HepG2 (cell line): Measurements from ENCODE around the gene PIP5K1C. TPM values are rescaled to one million over a fixed set of nuclear protein-coding genes. Genes with fewer than 3 reads are reported as not detected.

Source experiments
- ATAC-seq: fragments of 200-7000 bp; cut with Tn5 transposase; 3 replicates; pipeline ENCODE4 v1.9.1; 2020; ENCODE audit warnings: mild to moderate bottlenecking, moderate library complexity
- BruUV-seq: library from RNA; stranded (reverse); fragments of 400-500 nt; replicated peaks from 2 replicates; lab custom pipeline; 2021; lab: Mats Ljungman, UMichigan
- CTCF ChIA-PET: fragments of 300-600 bp; formaldehyde crosslinking; extraction: SDS; loops from one replicate; lab custom pipeline; 2021; ENCODE audit warnings: low total read pairs, inconsistent platforms, low intra/inter-chr PET ratio; lab: Yijun Ruan, JAX
- POLR2A ChIA-PET: fragments of 350-600 bp; sonication (Branson Sonifier 250); formaldehyde crosslinking; loops from one replicate; lab custom pipeline; 2020; ENCODE audit warnings: antibody characterized with exemption, inconsistent platforms; lab: Yijun Ruan, JAX
- DNase-seq: peaks from one replicate; pipeline ENCODE4 v3.0.0-alpha.2; 2015; ENCODE audit warnings: low spot score
- FAIRE-seq: peaks from 3 replicates; lab custom pipeline; 2011; peaks lifted over from hg19 to GRCh38; lab: Jason Lieb, UNC
- H2AFZ ChIP-seq: one replicate; pipeline ENCODE4 v1.6.1; 2011; ENCODE audit warnings: low read length, inconsistent platforms
- H3K27ac ChIP-seq: fragments of 300-600 bp; 3 replicates; pipeline ENCODE4 v1.8.0; 2011; ENCODE audit warnings: mixed run types, mild to moderate bottlenecking, mixed read lengths, low read length, inconsistent platforms; ENCODE audit not compliant: insufficient read depth; ENCODE audit errors: extremely low read length
- H3K27me3 ChIP-seq, 2 experiments: fragments of 200-600 bp in 1 of 2; 2 replicates in 1 of 2; 3 replicates in 1 of 2; pipeline versions ENCODE4 v1.6.0 to v1.8.0; 2011; ENCODE audit warnings: low read length in 2 of 2, mild to moderate bottlenecking in 2 of 2, moderate library complexity in 2 of 2, inconsistent platforms in 1 of 2; ENCODE audit not compliant: insufficient read depth in 2 of 2, control insufficient read depth in 1 of 2
- H3K36me3 ChIP-seq, 2 experiments: fragments of 200-600 bp in 1 of 2; replicated peaks in 1 of 2; 2 replicates in 1 of 2; 3 replicates in 1 of 2; pipeline versions ENCODE4 v1.5.1 to v1.8.0; 2011; ENCODE audit warnings: low read length in 2 of 2, inconsistent platforms in 1 of 2; ENCODE audit not compliant: insufficient read depth in 2 of 2, control insufficient read depth in 1 of 2
- H3K4me1 ChIP-seq: 2 replicates; pipeline ENCODE4 v1.5.1; 2012; ENCODE audit warnings: low read length, inconsistent platforms; ENCODE audit not compliant: insufficient read depth
- H3K4me2 ChIP-seq: 2 replicates; pipeline ENCODE4 v1.6.0; 2011; ENCODE audit warnings: low read depth, low read length, inconsistent platforms
- H3K4me3 ChIP-seq, 3 experiments: fragments of 200-600 bp in 1 of 3; sonication (generic), shearing (Covaris generic) in 1 of 3; replicated peaks in 1 of 3; 2 replicates each; pipeline ENCODE4 v1.5.1; 2011 to 2016; ENCODE audit warnings: low read length in 3 of 3, inconsistent platforms in 2 of 3, low read depth in 2 of 3, mild to moderate bottlenecking in 2 of 3, control low read depth in 1 of 3, mixed read lengths in 1 of 3; ENCODE audit not compliant: insufficient read depth in 1 of 3
- H3K79me2 ChIP-seq: one replicate; pipeline ENCODE4 v1.6.1; 2011; ENCODE audit warnings: low read length, inconsistent platforms; ENCODE audit not compliant: insufficient read depth
- H3K9ac ChIP-seq: 2 replicates; pipeline ENCODE4 v1.6.0; 2011; ENCODE audit warnings: mild to moderate bottlenecking, low read depth, low read length, inconsistent platforms; ENCODE audit not compliant: insufficient read depth
- H3K9me3 ChIP-seq: 2 replicates; pipeline ENCODE4 v1.5.1; 2012; ENCODE audit warnings: mild to moderate bottlenecking, low read length
- H4K20me1 ChIP-seq: 2 replicates; pipeline ENCODE4 v1.6.0; 2011; ENCODE audit warnings: inconsistent platforms, mild to moderate bottlenecking, low read length, moderate library complexity; ENCODE audit not compliant: insufficient read depth
- HES4 ChIP-seq: sonication (generic); formaldehyde crosslinking; IDR thresholded peaks from 2 replicates; pipeline ENCODE4 v1.9.0; 2021; ENCODE audit warnings: mild to moderate bottlenecking, missing genetic modification reagents, borderline replicate concordance
- NFKBIZ ChIP-seq: IDR thresholded peaks from 2 replicates; pipeline ENCODE4 v1.6.1; 2018; ENCODE audit warnings: missing genetic modification reagents, missing compliant biosample characterization
- PRMT3 ChIP-seq: sonication (generic); formaldehyde crosslinking; IDR thresholded peaks from 2 replicates; pipeline ENCODE4 v1.8.1; 2022; ENCODE audit warnings: low read depth, mild to moderate bottlenecking, moderate library complexity, missing genetic modification reagents, borderline replicate concordance
- ZNF274 ChIP-seq: sonication (generic); formaldehyde crosslinking; IDR thresholded peaks from 2 replicates; pipeline ENCODE4 v1.5.1; 2020; ENCODE audit warnings: mild to moderate bottlenecking, missing genetic modification reagents
- ZNF331 ChIP-seq: sonication (generic); formaldehyde crosslinking; IDR thresholded peaks from 2 replicates; pipeline ENCODE4 v1.4.0; 2020; ENCODE audit warnings: missing genetic modification reagents
- ZNF460 ChIP-seq: sonication (generic); formaldehyde crosslinking; IDR thresholded peaks from 2 replicates; pipeline ENCODE4 v1.5.1; 2020; ENCODE audit warnings: missing genetic modification reagents, mild to moderate bottlenecking, borderline replicate concordance
- ZSCAN12 ChIP-seq: sonication (generic); formaldehyde crosslinking; IDR thresholded peaks from 2 replicates; pipeline ENCODE4 v1.9.0; 2021; ENCODE audit warnings: mild to moderate bottlenecking, missing genetic modification reagents
- WGBS: methylation state at CpG from one replicate; pipeline ENCODE4 v1.1.6; 2017; ENCODE audit warnings: low lambda C conversion rate; 5-methylcytosine and 5-hydroxymethylcytosine counted together
- in situ Hi-C: cut with HindIII; loops from 2 replicates; pipeline ENCODE4 v1.10.0; 2017; ENCODE audit warnings: low pct_unique_long_range_greater_than_20kb; ENCODE audit not compliant: extremely low pct_ligation_motif_present
- intact Hi-C: fragments of 100-400 bp; cut with micrococcal nuclease; formaldehyde crosslinking; loops from one replicate; pipeline ENCODE4 v1.10.0; 2022; ENCODE audit not compliant: unreplicated experiment
- polyA plus RNA-seq, 8 experiments: library from polyadenylated mRNA; depleted of rRNA in 3 of 8; stranded (reverse) in 7 of 8; unstranded in 1 of 8; fragments of >200 nt; fragmentation: Illumina TruSeq in 4 of 8; extraction: Trizol in 4 of 8; gene quantifications; 2 replicates each; pipeline versions ENCODE4 v1.2.1 to v1.2.3, GENCODE V29; 2011 to 2016; ENCODE audit warnings: low read depth in 4 of 8, missing spikeins in 1 of 8, mixed read lengths in 1 of 8; ENCODE audit not compliant: insufficient read depth in 1 of 8
- total RNA-seq, 5 experiments: library from RNA; depleted of rRNA; stranded (reverse); fragments of >200 nt; fragmentation: Illumina TruSeq; extraction: Trizol; gene quantifications; 2 replicates each; pipeline ENCODE4 v1.2.3, GENCODE V29; 2016; ENCODE audit warnings: low read depth in 1 of 5
- TF ChIP-seq, protein P1 (sequence below): sonication (generic); formaldehyde crosslinking; IDR thresholded peaks from 2 replicates; pipeline ENCODE4 v1.4.0; 2020; ENCODE audit warnings: missing genetic modification reagents, mild to moderate bottlenecking, borderline replicate concordance
- TF ChIP-seq, protein P2 (sequence below): sonication (generic); formaldehyde crosslinking; conservative IDR thresholded peaks from 2 replicates; pipeline ENCODE4 v1.4.0; 2020; ENCODE audit warnings: missing genetic modification reagents
- TF ChIP-seq, protein P3 (sequence below): sonication (generic); formaldehyde crosslinking; IDR thresholded peaks from 2 replicates; pipeline ENCODE4 v1.4.0; 2020; ENCODE audit warnings: low read depth, mild to moderate bottlenecking, missing genetic modification reagents
- TF ChIP-seq, protein P4 (sequence below): sonication (generic); formaldehyde crosslinking; IDR thresholded peaks from 2 replicates; pipeline ENCODE4 v1.8.1; 2023; ENCODE audit warnings: mild to moderate bottlenecking, missing genetic modification reagents

The PIP5K1C gene
- total and polyA plus RNA-seq, 2 of the 13 experiments (the other 11 are each of a cell fraction or from before 2014, with no cell fraction given): 3.6 to 4.3 TPM

DNA sequence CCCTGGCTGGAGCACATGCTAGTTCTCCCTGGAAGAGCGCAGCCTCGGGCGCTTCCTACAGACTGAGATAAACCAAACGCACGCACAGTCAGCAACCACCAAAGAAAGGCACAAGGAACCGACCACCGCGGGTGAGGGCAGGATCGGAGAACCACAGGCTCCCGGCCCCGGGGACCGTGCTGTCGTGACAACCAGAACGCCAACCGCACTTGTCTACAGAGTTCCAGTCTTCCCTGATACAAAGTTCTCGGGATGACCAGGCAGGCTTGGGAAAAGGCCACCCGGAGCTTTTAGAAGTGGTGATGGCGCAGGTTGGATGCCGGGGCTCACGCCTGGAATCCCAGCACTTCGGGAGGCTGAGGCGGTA lies 40.5 kb downstream of the PIP5K1C start:
- Histone ChIP-seq H2AFZ (no peak overlapping the region), H3K27ac (no peak overlapping the region), H3K4me3 (no peak overlapping the region), H3K79me2 (no peaks in the 10 kb centered on the region), H3K36me3 (peaks cover 0 to 25% of the 10 kb centered on the region in 2 experiments; a peak in 4 of 5 replicates), H3K4me2 (no peak overlapping the region), H3K9me3 (no peaks in the 10 kb centered on the region), H3K27me3 (no peaks in the 10 kb centered on the region), H4K20me1 (no peaks in the 10 kb centered on the region), H3K4me1 (no peaks in the 10 kb centered on the region), H3K9ac (no peak overlapping the region)
- FAIRE-seq (no peak), DNase-seq (no peak), ATAC-seq (no peak)
- intact Hi-C loops: no loop called here
- in situ Hi-C loops: loop anchor here (5.0 kb wide), 1 partner anchor 48 kb away; the partner anchor contains the start of gene TJP3
- TF ChIP-seq, protein P1, sequence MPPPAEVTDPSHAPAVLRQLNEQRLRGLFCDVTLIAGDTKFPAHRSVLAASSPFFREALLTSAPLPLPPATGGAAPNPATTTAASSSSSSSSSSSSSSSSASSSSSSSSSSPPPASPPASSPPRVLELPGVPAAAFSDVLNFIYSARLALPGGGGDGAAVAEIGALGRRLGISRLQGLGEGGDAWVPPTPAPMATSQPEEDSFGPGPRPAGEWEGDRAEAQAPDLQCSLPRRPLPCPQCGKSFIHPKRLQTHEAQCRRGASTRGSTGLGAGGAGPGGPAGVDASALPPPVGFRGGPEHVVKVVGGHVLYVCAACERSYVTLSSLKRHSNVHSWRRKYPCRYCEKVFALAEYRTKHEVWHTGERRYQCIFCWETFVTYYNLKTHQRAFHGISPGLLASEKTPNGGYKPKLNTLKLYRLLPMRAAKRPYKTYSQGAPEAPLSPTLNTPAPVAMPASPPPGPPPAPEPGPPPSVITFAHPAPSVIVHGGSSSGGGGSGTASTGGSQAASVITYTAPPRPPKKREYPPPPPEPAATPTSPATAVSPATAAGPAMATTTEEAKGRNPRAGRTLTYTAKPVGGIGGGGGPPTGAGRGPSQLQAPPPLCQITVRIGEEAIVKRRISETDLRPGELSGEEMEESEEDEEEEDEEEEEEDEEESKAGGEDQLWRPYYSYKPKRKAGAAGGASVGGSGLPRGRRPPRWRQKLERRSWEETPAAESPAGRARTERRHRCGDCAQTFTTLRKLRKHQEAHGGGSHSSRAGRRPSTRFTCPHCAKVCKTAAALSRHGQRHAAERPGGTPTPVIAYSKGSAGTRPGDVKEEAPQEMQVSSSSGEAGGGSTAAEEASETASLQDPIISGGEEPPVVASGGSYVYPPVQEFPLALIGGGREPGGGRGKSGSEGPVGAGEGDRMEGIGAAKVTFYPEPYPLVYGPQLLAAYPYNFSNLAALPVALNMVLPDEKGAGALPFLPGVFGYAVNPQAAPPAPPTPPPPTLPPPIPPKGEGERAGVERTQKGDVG (CRISPR knock-in tag): no peak
- TF ChIP-seq ZNF274 (CRISPR knock-in tag): no peak
- no peak for TF ChIP-seq PRMT3
- TF ChIP-seq, protein P2, sequence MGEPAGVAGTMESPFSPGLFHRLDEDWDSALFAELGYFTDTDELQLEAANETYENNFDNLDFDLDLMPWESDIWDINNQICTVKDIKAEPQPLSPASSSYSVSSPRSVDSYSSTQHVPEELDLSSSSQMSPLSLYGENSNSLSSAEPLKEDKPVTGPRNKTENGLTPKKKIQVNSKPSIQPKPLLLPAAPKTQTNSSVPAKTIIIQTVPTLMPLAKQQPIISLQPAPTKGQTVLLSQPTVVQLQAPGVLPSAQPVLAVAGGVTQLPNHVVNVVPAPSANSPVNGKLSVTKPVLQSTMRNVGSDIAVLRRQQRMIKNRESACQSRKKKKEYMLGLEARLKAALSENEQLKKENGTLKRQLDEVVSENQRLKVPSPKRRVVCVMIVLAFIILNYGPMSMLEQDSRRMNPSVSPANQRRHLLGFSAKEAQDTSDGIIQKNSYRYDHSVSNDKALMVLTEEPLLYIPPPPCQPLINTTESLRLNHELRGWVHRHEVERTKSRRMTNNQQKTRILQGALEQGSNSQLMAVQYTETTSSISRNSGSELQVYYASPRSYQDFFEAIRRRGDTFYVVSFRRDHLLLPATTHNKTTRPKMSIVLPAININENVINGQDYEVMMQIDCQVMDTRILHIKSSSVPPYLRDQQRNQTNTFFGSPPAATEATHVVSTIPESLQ (CRISPR knock-in tag): no peak
- no peak for TF ChIP-seq ZSCAN12 (CRISPR knock-in tag)
- no peak for TF ChIP-seq HES4 (CRISPR knock-in tag)
- no peak for TF ChIP-seq ZNF331 (CRISPR knock-in tag)
- TF ChIP-seq, protein P3, sequence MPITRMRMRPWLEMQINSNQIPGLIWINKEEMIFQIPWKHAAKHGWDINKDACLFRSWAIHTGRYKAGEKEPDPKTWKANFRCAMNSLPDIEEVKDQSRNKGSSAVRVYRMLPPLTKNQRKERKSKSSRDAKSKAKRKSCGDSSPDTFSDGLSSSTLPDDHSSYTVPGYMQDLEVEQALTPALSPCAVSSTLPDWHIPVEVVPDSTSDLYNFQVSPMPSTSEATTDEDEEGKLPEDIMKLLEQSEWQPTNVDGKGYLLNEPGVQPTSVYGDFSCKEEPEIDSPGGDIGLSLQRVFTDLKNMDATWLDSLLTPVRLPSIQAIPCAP (CRISPR knock-in tag): no peak
- no peak for TF ChIP-seq ZNF460
- no peak for TF ChIP-seq NFKBIZ (CRISPR knock-in tag)
- TF ChIP-seq, protein P4, sequence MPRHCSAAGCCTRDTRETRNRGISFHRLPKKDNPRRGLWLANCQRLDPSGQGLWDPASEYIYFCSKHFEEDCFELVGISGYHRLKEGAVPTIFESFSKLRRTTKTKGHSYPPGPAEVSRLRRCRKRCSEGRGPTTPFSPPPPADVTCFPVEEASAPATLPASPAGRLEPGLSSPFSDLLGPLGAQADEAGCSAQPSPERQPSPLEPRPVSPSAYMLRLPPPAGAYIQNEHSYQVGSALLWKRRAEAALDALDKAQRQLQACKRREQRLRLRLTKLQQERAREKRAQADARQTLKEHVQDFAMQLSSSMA (CRISPR knock-in tag): no peak
- 96% methylated on average over 19 of the region's 22 CpGs for WGBS
- POLR2A ChIA-PET: no interaction called here
- no TSS peak for BruUV-seq
- CTCF ChIA-PET: no interaction called here
